Placental pericyte (primary cell): ENCODE measurements around the gene QDPR. TPM values are rescaled to one million over a fixed set of nuclear protein-coding genes. Genes with fewer than 3 reads are reported as not detected.

Experiments
- total RNA-seq: library from RNA; depleted of rRNA; stranded (reverse); fragments of >200 nt; gene quantifications from 2 replicates; pipeline ENCODE4 v1.2.3, GENCODE V29; 2012

QDPR gene
- 13.9 and 18.2 TPM in 2 replicates for total RNA-seq

DNA sequence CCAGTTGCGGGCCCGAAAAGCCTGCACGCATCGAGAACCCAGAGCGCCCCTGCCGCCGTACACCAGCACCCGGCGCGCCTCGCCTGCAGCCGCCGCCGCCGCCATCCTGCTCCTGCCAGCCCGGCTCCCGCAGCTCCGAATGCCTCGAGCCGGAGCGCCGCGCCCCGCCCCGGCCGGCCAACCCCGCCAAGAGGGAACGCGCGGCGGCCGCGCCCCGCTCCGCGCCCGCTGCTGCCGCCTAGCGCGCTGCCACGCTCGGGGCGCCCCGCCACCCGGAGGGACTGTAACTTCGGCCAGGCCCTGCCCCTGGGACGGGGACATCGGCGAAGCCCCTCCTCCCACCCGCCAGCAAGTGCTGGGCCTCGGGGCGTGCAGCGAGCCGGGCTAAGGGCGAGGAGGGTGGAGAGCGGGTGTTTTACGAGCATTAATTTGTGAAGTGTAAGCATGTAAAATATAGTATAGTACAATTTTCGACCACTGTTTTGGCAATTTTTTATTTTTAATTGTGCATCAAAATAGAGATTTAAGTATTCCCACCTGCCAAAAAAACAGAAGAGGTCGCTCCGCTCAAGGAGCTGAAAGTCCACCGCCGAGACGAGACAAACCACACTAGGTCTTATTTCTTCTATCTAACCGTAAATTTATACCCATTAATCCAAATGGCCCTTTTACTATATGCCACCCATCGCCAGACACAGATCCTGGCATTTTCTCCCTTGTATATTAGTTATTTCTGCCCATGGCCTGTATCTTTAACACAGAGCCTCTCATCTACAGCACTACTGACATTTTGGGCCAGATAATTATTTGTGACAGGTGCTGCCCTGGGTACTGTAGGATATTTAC is at the start of gene QDPR:
QDPR (minus strand) TSS at position 141 of the 846 bp plus-strand sequence; CDS start at position 105, 36 bp downstream.

GRCh38 chr4:17514865-17515264 is 3.0 kb upstream of the QDPR start, which contains the start of gene CLRN2:
TSS of gene CLRN2 (plus strand) at chr4:17515165. CDS start at chr4:17515267, 102 bp downstream.

Other genes starting within 250 kb of the QDPR start
- not detected in 2 replicates for gene CLRN2, start 3.1 kb upstream of the QDPR start, total RNA-seq
- gene LAP3, start 65.1 kb upstream of the QDPR start, total RNA-seq, result 96.2 and 119 TPM in 2 replicates
- 8.4 and 10.7 TPM in 2 replicates for gene MED28, start 102.6 kb upstream of the QDPR start, total RNA-seq